HEK293T (cell line): Measurements from ENCODE around the gene SLC13A4.

ENCODE experiments used
- CTCF ChIA-PET: fragments of 350-600 bp; formaldehyde crosslinking; extraction: SDS; loops from one replicate; lab custom pipeline; 2021; ENCODE audit warnings: antibody characterized with exemption, inconsistent platforms; lab: Yijun Ruan, JAX
- POLR2A ChIA-PET: fragments of 350-600 bp; formaldehyde crosslinking; extraction: SDS; loops from one replicate; lab custom pipeline; 2020; ENCODE audit warnings: antibody characterized with exemption, inconsistent platforms; lab: Yijun Ruan, JAX
- DNase-seq: peaks from one replicate; pipeline ENCODE4 v3.0.0; 2012; ENCODE audit warnings: mixed read lengths; ENCODE audit errors: extremely low spot score
- ARNT ChIP-seq: fragments of 450-650 bp; IDR thresholded peaks from 2 replicates; pipeline ENCODE4 v1.6.1; 2017; ENCODE audit warnings: mild to moderate bottlenecking
- BHLHE40 ChIP-seq: fragments of 450-650 bp; IDR thresholded peaks from 2 replicates; pipeline ENCODE4 v1.6.1; 2016; ENCODE audit warnings: mild to moderate bottlenecking, moderate library complexity, borderline replicate concordance
- ELF4 ChIP-seq: fragments of 450-650 bp; IDR thresholded peaks from 2 replicates; pipeline ENCODE4 v1.6.1; 2017; ENCODE audit warnings: antibody characterized with exemption
- FOXA1 ChIP-seq: fragments of 450-650 bp; IDR thresholded peaks from 2 replicates; pipeline ENCODE4 v1.6.1; 2016; ENCODE audit warnings: mild to moderate bottlenecking
- FOXK2 ChIP-seq: fragments of 450-650 bp; IDR thresholded peaks from 2 replicates; pipeline ENCODE4 v1.6.1; 2016; ENCODE audit warnings: mild to moderate bottlenecking
- FOXM1 ChIP-seq: fragments of 450-650 bp; IDR thresholded peaks from 2 replicates; pipeline ENCODE4 v1.6.1; 2017; ENCODE audit warnings: mild to moderate bottlenecking, borderline replicate concordance
- HDGF ChIP-seq: fragments of 450-650 bp; IDR thresholded peaks from 2 replicates; pipeline ENCODE4 v1.6.1; 2017; ENCODE audit warnings: antibody characterized with exemption, borderline replicate concordance
- L3MBTL2 ChIP-seq: fragments of 450-650 bp; conservative IDR thresholded peaks from 2 replicates; pipeline ENCODE4 v1.6.1; 2016; ENCODE audit warnings: mild to moderate bottlenecking
- LEF1 ChIP-seq: fragments of 450-650 bp; IDR thresholded peaks from 2 replicates; pipeline ENCODE4 v1.6.1; 2017; ENCODE audit warnings: mild to moderate bottlenecking, borderline replicate concordance
- NFRKB ChIP-seq: fragments of 450-650 bp; IDR thresholded peaks from 2 replicates; pipeline ENCODE4 v1.6.1; 2016; ENCODE audit warnings: mild to moderate bottlenecking, moderate library complexity
- PKNOX1 ChIP-seq: fragments of 450-650 bp; IDR thresholded peaks from 2 replicates; pipeline ENCODE4 v1.6.1; 2016
- SP1 ChIP-seq: fragments of 450-650 bp; IDR thresholded peaks from 2 replicates; pipeline ENCODE4 v1.6.1; 2017
- SUZ12 ChIP-seq: fragments of 450-650 bp; IDR thresholded peaks from 2 replicates; pipeline ENCODE4 v1.6.1; 2016; ENCODE audit warnings: mild to moderate bottlenecking
- TARDBP ChIP-seq: fragments of 450-650 bp; IDR thresholded peaks from 2 replicates; pipeline ENCODE4 v1.6.1; 2016
- ZNF384 ChIP-seq: fragments of 450-650 bp; IDR thresholded peaks from 2 replicates; pipeline ENCODE4 v1.6.1; 2016

Gene SLC13A4

GRCh38 chr7:135684136-135684535 lies 43.9 kb downstream of the SLC13A4 start:
- ChIA-PET POLR2A (no interaction called here), CTCF (interaction anchor here (0.6 kb wide), 1 partner anchor 303 kb away, joined by 3 read pairs; no protein-coding TSS in a partner anchor)
- no peak for DNase-seq
- TF ChIP-seq FOXK2, result no peak
- TF ChIP-seq HDGF, result no peak
- no peak for TF ChIP-seq SUZ12
- TF ChIP-seq NFRKB, result no peak
- no peak for TF ChIP-seq ELF4
- no peak for TF ChIP-seq FOXA1
- no peak for TF ChIP-seq ARNT
- TF ChIP-seq ZNF384, result no peak
- no peak for TF ChIP-seq TARDBP

DNA sequence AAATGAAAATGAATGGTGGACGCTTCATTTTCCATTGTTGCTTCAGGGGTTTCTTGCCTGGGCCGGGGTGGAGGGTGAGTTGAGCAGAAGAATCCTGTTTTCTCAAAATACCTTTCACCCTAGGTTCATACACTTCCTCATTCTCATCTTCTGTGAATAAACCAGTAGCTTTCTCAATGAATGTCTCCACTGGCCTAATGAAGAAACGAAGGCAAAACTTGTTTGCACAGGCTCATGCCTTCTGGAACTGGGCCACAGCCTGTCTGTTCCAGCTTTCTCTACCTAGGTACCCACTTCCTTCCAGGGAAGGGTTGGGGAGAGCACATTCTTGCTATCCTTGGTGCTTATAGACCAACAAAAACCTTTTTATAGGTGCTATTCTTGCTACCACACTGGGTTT lies 44.4 kb downstream of the SLC13A4 start:
- TF ChIP-seq SUZ12 (no peak), ARNT (no peak), TARDBP (no peak), BHLHE40 (no peak), PKNOX1 (no peak), LEF1 (no peak), L3MBTL2 (no peak), FOXA1 (no peak), ZNF384 (no peak), FOXK2 (no peak), HDGF (no peak), SP1 (no peak), FOXM1 (no peak)
- POLR2A ChIA-PET, result interaction anchor here (0.7 kb wide), 1 partner anchor 14 kb away, joined by 4 read pairs; no protein-coding TSS in a partner anchor
- CTCF ChIA-PET, result interaction anchor here (0.6 kb wide), 1 partner anchor 302 kb away, joined by 3 read pairs; no protein-coding TSS in a partner anchor
- no peak for DNase-seq

DNA sequence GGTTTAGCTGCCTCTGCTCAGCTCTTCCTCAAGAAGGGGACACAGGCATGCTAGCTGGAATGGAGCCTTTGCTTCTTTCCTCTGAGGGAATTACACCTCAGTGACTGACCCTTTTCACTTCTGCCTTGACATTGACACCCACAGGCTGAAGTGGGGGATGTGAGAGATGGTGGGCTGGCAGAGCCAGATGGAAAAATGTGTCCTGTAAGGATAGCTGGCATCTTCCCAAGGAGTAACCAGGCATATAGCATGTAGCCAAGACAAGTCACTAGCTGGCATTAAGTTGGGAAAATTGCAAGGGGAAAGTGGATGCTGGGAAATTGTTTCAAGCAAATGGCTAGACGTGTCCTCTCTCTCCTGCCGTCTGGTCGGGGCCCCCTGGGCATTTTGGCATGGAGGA lies 45.8 kb downstream of the SLC13A4 start:
- ChIA-PET POLR2A (interaction anchor here (1.7 kb wide), 1 partner anchor 20 kb away, joined by 6 read pairs; the partner anchor contains the start of gene STMP1), CTCF (interaction anchor here (0.8 to 1.2 kb wide), 2 partner anchors 22 to 32 kb away, joined by 3 to 4 read pairs; no protein-coding TSS in a partner anchor)
- TF ChIP-seq FOXM1 (no peak), PKNOX1 (no peak), L3MBTL2 (no peak), NFRKB (no peak)
- no peak for DNase-seq

DNA sequence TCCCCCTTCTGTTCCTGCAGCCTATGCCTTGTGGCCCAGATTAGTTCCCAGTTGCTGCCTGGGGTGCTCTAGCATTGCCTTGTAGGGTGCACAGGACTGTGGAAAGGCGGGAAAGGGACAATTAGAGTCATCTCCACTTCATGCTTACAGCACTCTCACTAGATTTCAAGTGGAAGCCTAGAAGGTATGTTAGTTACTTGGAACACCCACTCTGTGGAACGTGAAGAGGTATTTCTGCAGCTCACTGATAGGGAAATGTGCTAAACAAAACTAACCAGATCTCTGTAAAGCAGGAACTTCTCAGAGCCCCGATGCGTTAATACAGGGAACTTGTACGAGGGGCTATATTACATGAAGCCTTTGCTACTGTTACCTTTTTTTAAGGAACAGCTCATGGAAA lies 46.2 kb downstream of the SLC13A4 start:
- no peak for DNase-seq
- ChIA-PET POLR2A (interaction anchor here (1.7 kb wide), 1 partner anchor 19 kb away, joined by 6 read pairs; the partner anchor contains the start of gene STMP1), CTCF (interaction anchor here (0.8 to 1.2 kb wide), 3 partner anchors 10 to 33 kb away, joined by 3 to 4 read pairs (median 4); no protein-coding TSS in a partner anchor)
- TF ChIP-seq SUZ12, result no peak
- no peak for TF ChIP-seq FOXK2
- no peak for TF ChIP-seq LEF1

DNA sequence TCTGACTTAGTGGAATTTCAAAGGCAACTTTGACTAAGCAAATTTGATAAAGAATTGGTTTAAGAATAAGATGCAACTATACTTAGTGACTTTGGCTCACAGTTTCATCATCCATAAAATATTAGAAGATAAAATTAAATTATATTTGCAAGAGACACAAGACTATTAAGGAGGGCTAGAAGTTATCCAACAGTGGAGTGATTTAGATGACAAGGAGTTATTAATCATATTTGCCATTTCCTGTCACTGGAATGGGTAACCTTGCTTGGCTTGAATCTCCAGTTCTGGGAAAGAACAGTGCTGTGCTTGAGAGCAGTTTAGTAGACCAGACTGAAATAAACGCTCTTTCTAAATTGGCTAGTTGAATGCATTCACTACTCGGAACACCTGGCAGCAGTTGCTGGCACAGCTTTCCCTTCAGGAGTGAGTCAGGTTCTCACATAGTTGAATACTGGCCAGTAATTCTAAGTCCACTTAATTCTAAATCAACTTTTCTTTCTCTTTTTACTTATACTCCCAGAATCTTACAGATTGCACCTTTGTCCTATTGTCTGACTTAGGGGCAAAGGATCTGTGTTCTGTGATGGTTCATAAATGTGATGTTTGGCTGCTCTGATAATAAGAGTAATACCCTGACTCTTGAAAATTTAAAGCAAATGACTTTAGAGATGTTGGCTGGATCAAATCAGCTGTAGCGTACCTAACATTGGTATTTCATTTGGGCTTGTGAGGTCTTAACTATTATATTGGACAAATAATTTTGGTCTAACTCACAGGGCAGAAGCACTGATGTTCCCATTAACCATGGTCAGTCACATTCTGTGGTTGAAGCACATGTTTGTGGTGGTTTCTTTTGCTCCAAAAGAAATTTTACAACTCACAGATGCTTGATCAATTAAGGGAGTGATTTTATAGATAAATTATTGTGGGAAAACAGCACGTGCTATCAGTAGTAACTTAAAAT lies 49.1 kb downstream of the SLC13A4 start:
- ChIA-PET POLR2A (no interaction called here), CTCF (interaction anchor here (0.5 kb wide), 1 partner anchor 1962 kb away, joined by 3 read pairs; no protein-coding TSS in a partner anchor)

GRCh38 chr7:135673360-135673706 lies 54.7 kb downstream of the SLC13A4 start:
- TF ChIP-seq ARNT (no peak), NFRKB (no peak), SUZ12 (no peak), ZNF384 (no peak), LEF1 (no peak), FOXK2 (no peak), FOXM1 (no peak), SP1 (no peak), L3MBTL2 (no peak), FOXA1 (no peak), PKNOX1 (no peak)

More for the DNA sequence above, 49.1 kb downstream of the SLC13A4 start:
- TF ChIP-seq ELF4 (no peak), SUZ12 (no peak), TARDBP (no peak), L3MBTL2 (no peak), FOXA1 (no peak), ZNF384 (no peak), NFRKB (no peak), HDGF (no peak), SP1 (no peak), ARNT (no peak), PKNOX1 (no peak), FOXK2 (no peak), LEF1 (no peak), FOXM1 (no peak)
- no peak for DNase-seq

More at GRCh38 chr7:135673360-135673706, 54.7 kb downstream of the SLC13A4 start:
- DNase-seq, result no peak
- CTCF ChIA-PET, result interaction anchor here (0.7 to 3.7 kb wide), 10 partner anchors 9 to 392 kb away, joined by 3 to 19 read pairs (median 6); no protein-coding TSS in a partner anchor
- POLR2A ChIA-PET, result interaction anchor here (1.0 to 1.7 kb wide), 4 partner anchors 9 to 125 kb away, joined by 3 to 11 read pairs (median 6); partner anchors contain the start of genes SLC13A4 and STMP1
